Stimulated activated CD8-positive, alpha-beta memory T cell treated with anti-CD3 and anti-CD28 coated beads, Interleukin-15, amount 100 ng/mL, for 1 hour (primary cell): ENCODE results near the gene HUS1B.

Experiments
- DNase-seq: peaks from one replicate; pipeline ENCODE4 v3.0.0-alpha.2; 2020; ENCODE audit warnings: low read depth

The HUS1B gene

DNA sequence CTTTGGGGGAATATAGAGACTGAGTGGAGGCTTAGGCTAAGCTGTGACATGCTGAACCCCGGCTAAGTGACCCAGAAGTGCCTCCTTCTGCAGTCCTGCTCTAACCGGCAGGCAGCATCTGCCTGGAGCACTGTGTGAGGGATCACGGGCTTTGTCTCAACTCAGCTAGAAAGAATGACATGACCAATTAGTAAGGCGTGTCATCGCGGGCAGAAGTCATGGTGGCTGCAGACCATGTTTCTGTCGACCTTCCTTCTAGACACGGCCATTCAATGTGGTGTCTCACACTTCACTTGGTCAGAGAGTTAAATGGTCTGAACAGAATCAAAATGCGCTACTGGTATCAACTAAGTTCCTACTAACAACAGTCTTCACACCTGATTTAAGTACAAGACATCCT, 35.0 kb downstream of the HUS1B start:
- no peak for DNase-seq

DNA sequence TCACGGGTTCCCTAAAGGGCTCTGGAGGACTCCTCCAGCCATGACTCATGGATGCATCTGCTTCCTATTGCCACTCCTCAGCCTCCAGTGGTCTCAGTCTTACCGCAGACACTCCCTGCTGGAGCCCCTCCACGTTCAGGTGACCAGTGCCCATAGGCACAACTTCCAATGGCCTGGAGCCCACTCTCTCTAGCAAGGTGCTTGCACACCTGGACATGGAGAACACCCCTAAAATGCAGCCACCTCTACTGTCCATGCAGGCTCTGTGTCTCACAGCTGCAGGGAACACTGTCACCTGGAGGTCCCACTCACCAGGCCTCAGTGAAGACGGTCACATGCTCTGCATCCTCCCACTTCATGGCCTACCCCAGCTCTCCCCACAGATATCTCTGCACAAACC, 36.0 kb downstream of the HUS1B start:
- no peak for DNase-seq

DNA sequence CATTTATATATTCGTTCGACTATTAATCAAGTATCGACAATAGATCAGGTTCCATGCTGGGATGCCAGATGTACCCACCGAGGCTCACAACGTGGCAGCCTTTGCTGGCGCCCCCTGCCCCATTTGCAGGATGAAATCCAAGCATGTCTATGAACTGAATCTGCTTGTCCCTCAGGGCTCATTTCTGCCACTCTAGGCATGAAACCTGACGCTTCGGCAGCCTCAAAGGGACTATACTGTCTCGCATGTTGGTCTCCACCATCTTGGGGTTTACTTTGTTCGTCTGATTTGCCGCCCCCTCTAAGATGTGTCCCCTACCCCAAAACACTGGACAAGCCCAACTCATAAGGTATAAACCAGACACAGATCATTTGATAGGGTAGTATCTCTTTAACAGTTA, 36.7 kb downstream of the HUS1B start:
- no peak for DNase-seq

DNA sequence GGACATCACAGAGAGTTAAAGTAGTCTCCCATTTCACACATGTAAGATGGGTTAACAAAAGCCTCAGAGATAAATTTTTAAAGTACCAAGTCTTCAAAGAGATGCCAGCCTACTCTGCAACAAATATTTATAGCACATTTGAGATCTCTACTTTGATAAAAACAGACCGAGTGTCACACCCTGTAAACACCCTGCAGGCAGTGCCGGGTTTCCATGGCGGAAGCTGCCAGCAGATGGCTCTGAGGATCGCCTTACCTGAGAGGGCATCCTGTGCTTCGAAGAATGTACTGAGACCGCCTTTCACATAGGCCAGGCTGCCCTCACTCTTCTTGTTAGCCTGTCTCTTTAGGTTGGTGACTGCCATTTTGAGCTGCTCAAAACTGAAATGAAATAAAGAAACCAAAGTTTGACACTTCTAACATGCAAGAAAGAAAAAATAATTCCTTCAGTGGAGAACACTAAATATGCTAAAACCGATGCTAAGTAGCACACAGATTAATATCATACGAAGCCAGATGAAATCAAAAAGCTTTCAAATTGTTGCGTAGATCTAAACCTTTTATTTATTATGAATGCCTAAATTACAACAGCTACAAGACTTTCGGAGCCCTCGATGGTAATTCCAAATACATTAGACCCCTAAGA, 39.3 kb downstream of the HUS1B start:
- DNase-seq: no peak

GRCh38 chr6:613981-614380, 42.9 kb downstream of the HUS1B start:
- no peak for DNase-seq

DNA sequence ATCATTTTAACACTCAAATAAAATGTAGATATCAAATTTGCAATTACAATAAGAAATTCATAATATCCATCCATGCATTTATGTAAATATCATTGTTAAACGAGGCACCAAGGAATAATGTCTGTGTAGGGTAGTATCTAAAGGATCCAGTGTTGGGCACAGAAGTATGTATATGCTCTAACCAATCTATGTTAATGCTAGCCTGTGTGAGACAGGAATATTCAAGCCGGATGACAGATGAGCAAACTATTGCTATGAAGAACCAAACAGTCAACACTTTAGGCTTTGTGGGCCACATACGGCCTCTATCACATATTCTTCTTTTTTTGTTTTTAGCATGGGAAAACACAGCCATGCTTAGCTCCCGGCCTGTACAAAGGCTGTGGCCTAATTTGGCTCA, 45.0 kb downstream of the HUS1B start:
- DNase-seq: no peak

DNA sequence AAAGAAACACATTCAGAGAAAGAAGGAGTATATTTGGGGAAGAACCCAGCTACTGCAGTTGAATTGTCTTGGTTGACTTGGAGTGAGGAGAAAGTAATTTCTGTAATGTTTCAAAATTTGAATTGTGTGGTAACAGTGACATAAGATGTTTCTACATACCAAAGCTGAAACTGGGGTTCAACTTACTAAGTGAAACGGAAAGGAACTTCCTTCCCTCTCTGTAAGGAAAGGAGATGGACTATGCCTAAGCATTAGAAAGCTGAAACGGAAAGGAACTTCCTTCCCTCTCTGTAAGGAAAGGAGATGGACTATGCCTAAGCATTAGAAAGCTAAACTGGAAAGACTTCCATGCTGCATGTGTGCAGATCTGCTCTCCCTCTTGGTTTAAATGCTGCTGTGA, 46.0 kb downstream of the HUS1B start:
- no peak for DNase-seq

DNA sequence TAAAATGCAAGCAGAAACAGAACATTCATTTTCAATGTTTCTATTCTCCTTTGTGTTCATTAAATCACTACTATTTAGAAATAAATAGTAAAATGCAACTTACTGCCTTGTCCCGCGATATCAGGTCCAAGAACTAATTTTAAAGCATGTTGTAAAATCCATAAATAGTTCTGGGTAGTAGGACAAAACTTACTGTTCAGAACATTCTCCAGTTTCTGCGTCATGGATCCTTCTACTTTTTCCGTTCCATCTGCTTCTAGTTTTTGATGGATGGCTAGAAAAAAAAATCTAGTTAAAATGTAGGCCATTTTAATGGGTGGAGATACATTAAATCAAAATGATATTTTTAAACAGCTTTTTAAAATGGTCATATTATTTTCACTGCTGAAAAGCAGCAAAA, 47.0 kb downstream of the HUS1B start:
- DNase-seq: no peak

DNA sequence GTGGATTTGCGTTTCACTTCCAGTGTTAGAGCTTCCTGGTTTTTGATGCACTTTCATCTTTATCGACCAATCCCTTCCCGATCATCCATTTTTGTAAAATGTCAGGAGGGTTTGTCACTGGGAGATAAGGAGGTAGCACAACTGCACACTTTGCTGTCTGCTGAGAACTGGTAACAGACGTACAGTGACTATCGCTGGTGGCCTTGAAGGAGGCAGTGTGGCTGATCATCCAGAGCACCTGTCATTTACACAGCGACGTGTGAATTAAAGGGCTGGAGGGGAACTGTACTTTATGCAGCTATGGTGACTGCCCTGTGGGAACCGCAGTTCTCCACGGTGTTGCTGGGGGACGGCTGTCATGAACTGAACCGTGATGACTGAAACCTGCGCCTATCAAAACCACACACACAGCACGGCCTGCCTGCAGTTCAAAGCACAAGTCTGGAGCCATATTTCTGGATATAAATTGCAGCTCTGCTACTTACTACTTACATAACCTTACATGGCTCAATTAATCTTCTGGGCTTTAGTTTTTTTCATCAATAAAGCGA, 50.0 kb downstream of the HUS1B start:
- no peak for DNase-seq
